GM19023 (cell line): ENCODE data around the gene ARHGAP12.

Source experiments
- ATAC-seq: cut with Tn5 transposase; IDR thresholded peaks from one replicate; pipeline ENCODE4 v1.9.1; 2021; ENCODE audit warnings: mild to moderate bottlenecking, moderate library complexity; ENCODE audit not compliant: unreplicated experiment

The ARHGAP12 gene

DNA sequence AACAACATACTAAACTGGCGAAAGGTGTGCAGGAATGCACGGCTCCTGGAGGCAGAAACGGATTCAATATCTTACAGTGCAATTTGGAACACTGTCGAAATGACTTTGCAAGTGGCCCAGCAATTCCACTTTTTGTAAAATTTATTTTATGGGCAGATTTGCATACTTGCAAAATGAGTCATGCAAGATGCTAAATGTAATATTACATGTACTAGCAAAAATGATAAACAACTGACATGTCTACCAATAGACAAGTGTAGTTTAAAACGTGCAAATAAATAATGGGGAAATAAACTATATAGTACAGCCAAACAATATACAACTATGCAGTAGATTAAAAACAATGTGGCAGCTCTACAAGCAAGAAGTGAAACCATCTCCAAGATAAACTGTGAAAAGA lies 97.7 kb downstream of the ARHGAP12 start:
- ATAC-seq = no peak

GRCh38 chr10:31829776-31830175 lies 98.9 kb downstream of the ARHGAP12 start:
- ATAC-seq = no peak

DNA sequence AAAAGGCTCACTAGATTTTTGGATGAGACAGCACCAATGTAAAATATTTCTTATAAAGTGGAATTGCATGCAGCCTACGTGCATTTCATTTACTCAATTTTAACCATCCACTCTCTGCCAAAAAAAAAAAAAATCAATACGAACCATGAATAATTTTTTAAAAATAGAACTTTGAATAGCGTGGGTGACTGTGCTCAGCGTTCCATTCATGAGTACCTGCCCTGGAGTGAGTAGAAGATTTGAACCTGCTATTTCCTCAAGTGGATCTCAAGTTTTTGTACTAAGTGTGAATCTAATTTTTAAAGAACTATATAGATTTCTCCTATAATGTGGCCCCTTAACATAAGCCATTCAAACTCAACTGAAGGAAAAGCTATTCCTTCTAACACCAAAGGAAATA lies 105.3 kb downstream of the ARHGAP12 start:
- ATAC-seq = no peak

- no peak for ATAC-seq
Measured at GRCh38 chr10:31822616-31823318, 105.9 kb downstream of the ARHGAP12 start.

- no peak for ATAC-seq
Measured at GRCh38 chr10:31822150-31822549, 106.5 kb downstream of the ARHGAP12 start.

- ATAC-seq = no peak
Measured at GRCh38 chr10:31820778-31821369, 107.8 kb downstream of the ARHGAP12 start.

DNA sequence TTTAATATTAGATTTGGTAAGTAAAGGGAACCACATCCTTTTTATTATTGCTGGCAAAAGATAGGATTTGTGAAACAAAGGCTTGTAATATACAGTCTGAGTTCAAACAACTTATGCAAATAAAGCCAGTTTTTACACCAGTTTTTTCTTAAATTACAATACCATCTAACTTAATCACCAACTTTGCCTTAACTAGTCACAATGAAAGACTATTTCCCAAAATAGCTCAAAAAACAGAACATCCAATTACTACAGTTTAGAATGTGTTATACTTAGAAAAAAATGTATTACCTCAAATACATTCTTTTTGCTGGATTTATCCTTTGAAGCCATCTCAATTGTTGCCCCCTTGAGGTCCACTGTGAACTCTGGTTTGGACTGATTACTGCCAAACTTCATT lies 108.5 kb downstream of the ARHGAP12 start:
- no peak for ATAC-seq

GRCh38 chr10:31819391-31819820 lies 109.2 kb downstream of the ARHGAP12 start:
- no peak for ATAC-seq

GRCh38 chr10:31816318-31816717 lies 112.3 kb downstream of the ARHGAP12 start:
- ATAC-seq = no peak

DNA sequence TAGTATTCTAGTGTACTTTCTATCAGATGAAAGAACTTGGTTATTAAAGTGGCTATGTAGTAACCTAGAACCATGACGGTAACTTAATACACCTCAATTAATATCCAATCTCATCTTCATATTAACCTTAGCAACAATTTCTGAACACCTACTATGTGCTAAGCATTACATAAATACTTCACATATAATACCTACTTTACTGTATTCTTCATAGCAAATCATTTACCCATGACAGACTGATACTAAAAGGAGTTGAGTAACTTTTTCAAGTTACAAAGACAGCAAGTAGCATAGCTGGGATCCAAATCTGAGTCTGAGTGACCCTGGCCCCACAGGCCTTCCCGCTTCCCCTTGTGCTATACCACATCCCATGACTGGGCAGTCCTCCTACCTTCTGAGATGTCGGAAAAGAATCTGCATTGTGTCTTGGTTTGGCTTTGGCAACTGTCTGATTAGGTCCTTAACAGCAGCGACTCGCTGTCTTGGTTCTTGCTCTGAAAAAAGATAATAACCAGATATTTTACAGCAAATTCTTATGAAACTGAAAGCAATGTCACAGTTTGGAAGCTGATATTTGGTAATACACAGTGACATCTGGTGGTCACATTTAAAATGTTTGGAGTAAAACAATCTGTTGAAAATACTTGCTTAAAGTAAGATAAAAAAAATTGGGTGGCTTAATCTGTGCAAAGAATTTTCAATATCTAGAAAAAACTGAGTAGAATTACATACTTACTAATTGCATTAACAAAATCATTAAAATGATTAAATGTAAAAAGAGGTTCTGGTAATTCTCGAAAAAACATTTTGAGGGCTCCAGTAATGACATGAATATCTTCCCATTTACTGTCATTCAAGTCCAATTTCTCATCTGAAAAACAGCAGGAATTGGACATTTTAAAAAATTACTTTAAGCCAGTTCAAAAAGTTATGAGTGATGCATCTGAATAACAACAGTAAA lies 120.1 kb downstream of the ARHGAP12 start:
- no peak for ATAC-seq

DNA sequence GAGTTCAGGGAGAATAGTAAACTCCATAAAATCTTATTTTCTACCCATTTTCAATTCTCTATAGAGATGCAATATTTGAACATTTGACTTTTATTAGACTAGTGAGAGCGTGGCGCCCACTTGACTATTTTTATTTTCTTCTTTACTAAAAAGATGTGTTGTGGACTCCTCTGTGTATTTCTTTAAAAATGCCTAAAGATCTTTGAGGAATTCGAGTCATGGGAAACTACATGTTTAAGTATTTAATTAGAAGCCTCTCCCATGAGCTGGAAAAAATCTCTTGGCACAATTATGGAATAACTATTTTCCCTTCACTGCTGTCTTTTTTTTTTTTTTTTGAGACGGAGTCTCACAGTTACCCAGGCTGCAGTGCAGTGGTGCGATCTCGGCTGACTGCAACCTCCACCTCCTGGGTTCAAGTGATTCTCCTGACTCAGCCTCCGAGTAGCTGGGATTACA lies 124.2 kb downstream of the ARHGAP12 start:
- ATAC-seq = no peak

DNA sequence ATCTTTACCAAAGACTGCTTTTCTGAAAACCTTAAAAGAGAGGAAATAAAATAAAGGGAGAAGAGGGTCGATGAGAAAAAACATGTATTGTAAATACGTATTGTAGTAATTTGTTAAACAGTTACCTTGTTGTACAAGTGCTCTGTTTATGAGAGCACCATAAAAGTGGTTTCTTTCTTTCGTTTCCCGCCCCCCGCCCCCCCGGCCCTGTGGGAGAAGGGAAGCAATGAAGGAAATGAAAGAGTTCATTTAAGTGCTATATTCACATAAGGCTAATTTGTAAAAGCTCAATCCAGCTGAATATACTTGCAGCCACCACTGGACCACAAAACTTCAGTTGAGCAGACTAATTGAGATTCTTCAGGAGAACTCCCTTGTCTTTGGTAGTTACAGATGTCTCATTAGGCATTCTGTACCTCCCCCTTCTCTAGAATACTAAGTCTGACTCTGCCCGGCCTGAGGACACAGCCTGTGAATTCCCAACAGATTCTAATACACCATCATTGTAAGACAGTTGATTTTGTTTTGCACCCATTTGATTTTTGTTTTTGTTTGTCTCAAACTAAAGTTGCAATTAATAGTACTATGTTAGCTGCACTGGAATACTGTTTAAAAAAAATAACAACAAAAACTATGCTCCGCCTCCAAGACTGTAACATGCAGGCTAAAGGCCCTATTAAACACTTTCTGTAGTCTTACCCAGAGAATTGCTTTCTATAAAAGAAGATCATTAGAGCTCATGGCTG lies 124.9 kb downstream of the ARHGAP12 start:
- ATAC-seq = no peak

DNA sequence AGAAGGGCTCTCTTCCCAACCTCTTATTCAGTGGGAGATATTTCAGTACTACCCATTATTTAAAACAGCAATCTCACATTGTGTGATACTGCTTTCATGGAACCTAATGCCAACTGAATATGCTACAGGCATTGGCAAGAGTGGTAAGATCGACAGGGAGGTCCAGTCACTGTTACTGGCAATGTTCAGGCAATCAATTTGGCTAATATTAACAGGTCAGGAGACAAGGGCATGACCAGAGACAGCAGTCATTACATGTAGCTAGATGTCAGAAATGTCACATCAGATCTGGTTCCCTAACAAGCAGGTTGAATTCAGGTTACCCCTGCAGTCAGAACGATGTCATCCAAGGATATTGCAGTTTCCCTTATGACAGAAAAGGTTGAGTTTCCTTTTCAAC lies 129.4 kb downstream of the ARHGAP12 start:
- no peak for ATAC-seq

GRCh38 chr10:31792745-31793144 lies 135.9 kb downstream of the ARHGAP12 start:
- ATAC-seq = no peak

GRCh38 chr10:31789555-31789954 lies 139.1 kb downstream of the ARHGAP12 start:
- no peak for ATAC-seq

DNA sequence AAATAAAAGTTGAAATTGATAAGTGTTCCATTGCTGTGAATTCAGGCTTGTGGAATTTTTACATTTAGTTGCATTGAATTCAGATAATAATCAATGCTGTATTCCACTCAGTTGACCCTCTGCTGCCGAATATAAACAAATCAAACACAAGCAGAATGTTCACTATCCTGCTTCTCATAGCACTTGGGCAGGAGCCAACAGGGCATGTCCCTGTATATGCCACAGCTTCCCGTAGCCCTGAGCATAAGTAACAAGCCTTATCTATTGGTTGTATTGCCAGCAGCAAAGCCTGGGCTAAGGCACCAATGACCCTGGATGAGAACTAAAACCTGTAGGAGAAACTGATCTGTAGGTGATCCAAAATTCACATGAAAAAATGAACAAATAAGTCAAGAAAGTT lies 145.9 kb downstream of the ARHGAP12 start:
- no peak for ATAC-seq

DNA sequence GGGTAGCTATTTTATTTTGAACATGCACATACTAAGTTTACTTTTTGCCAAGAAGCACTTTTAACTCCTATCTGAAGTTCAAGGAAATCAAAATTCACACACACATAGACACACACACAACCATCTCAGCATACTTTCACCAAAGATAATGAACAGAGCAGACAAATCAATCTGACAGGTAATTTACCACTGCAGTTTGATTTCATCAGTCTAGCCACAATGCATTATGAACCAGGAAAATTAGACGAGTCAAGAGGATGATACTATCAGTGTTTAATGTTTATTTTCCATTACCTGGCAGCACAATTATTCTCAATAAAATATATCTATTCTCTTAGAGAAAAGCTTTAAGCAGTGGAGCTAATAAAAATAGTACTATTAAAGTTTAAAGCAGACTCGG lies 147.9 kb downstream of the ARHGAP12 start:
- ATAC-seq = no peak

GRCh38 chr10:31778627-31779026 lies 150.0 kb downstream of the ARHGAP12 start:
- no peak for ATAC-seq

DNA sequence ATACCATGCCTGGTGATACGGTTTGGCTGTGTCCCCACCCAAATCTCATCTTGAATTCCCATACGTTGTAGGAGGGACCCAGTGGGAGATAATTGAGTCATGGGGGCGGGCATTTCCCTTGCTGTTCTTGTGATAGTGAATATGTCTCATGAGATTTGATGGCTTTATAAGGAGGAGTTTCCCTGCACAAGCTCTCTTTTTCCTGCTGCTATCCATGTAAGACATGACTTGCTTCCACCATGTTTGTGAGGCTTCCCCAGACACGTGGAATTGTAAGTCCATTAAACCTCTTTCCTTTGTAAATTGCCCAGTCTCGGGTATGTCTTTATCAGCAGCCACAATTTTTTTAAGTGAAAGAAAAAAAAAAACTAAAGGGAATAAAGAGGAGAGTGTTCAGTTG lies 152.5 kb downstream of the ARHGAP12 start:
- ATAC-seq = no peak

DNA sequence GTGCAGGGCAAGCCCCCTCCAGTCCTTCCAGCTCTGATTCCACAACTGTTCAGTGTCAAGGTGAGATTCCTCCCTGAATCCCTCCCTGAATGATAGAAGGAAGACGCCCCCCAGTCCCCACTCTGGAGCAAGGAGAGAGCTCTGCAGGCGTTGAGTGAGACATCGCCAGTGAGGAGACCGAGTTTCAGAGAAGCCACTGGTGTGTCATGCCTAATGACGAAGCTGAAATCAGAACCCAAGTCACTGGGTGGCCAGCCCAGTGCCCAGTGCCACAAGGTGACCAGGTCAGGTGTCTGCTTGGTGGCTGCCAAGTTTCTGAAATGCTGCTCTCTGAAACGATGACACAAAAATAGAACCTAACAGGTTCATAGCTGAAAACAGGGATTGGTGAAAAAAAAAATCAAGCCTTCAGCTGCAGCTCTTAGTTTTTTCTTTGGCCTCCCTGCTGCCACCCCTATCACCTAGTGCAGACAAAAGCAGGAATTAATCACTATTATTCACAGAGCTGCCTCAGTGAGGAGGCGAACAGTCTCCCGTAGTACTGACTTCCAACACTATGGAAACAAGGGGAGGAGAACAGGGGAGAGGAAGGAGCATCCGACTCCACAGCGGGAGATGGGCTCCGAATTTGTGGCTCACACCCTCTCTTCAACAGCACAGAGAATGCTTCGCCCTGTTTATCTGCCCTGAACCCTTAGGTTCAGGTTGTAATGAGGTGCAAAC lies 153.5 kb downstream of the ARHGAP12 start:
- no peak for ATAC-seq
